DMS79 treated with DMSO at 0.1 percent for 48 hours (cell line): ENCODE measurements around the gene DDX59.

ENCODE experiments used
- DNase-seq: peaks from one replicate; lab custom pipeline; 2025; lab: John Stamatoyannopoulos, UW

The DDX59 gene

GRCh38 chr1:200629876-200630514 is 39.7 kb downstream of the DDX59 start:
- DNase-seq = no peak

- no peak for DNase-seq
These were observed 41.4 kb downstream of the DDX59 start for GRCh38 chr1:200628223-200628881.

- no peak for DNase-seq
These were observed 42.0 kb downstream of the DDX59 start for GRCh38 chr1:200627575-200628222.

GRCh38 chr1:200626853-200627534 is 42.7 kb downstream of the DDX59 start:
- no peak for DNase-seq

GRCh38 chr1:200625381-200625824 is 44.3 kb downstream of the DDX59 start:
- DNase-seq = no peak

GRCh38 chr1:200624679-200625335 is 44.9 kb downstream of the DDX59 start:
- DNase-seq = no peak

- DNase-seq = peak; percentile 92
These were observed 49.2 kb downstream of the DDX59 start, which contains the start of gene KIF14 for GRCh38 chr1:200620273-200621131. TSS of gene KIF14 (minus strand) at chr1:200620751. CDS start at chr1:200618723, 2,028 bp downstream.

GRCh38 chr1:200619894-200620272 is 49.8 kb downstream of the DDX59 start:
- no peak for DNase-seq

DNA sequence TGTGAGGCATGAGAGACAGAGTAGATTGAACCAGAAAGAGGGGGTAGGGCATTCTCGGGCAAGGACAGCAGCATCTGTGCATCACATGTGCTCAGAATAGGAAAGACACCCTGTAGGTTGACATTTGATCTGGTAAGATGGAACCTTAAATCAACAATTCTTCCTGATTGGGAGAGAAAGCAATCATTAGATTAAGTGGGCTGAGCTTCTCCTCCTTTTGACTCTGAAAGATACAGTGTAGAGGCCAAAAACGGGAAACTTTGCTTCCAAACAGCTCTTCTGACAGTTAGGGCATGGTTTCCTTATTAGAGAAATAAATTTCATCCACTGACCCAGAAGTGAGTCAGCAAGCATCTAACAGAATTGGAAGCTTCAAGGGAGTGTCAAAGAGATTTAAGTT is 58.9 kb downstream of the DDX59 start:
- DNase-seq = no peak

DNA sequence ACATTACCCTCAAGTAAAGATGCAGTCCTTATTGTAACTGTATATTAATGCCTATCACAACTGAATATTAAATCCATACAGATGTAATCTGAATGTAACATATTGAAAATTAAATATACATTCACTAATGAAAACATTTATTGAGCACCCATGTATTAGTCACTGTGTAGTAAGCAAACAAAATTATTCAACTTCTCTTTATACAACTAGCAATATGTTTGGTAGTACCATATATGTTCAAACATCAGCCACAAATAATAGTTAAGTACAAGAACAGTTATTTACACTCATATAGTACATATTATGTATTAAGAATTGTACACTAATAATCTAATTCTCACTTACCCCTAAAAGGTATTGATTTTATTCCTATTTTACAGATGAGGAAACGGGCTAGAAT is 67.1 kb downstream of the DDX59 start:
- DNase-seq = no peak
